GM21786 (cell line): ENCODE results near the gene TMPRSS12.
"Not testable (repeated sequence)": the region's sequence is repeated elsewhere in the genome, so short reads cannot be mapped to it uniquely, and the experiment has no call there.

Source experiments
- ATAC-seq: cut with Tn5 transposase; IDR thresholded peaks from one replicate; pipeline ENCODE4 v1.9.1; 2021; ENCODE audit not compliant: unreplicated experiment

The TMPRSS12 gene

DNA sequence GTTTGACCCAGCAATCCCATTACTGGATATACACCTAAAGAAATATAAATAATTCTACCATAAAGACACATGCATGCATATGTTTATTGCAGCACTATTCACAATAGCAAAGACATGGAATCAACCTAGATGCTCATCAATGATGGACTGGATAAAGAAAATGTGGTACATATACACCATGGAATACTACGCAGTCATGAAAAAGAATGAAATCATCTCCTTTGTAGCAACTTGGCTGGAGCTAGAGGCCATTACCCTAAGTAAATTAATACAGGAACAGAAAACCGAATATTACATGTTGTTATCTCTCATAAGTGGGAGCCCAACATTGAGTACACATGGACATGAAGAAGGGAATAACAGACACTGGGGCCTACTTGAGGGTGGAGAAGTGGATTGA lies 13.0 kb downstream of the TMPRSS12 start:
- ATAC-seq = not testable (repeated sequence)

DNA sequence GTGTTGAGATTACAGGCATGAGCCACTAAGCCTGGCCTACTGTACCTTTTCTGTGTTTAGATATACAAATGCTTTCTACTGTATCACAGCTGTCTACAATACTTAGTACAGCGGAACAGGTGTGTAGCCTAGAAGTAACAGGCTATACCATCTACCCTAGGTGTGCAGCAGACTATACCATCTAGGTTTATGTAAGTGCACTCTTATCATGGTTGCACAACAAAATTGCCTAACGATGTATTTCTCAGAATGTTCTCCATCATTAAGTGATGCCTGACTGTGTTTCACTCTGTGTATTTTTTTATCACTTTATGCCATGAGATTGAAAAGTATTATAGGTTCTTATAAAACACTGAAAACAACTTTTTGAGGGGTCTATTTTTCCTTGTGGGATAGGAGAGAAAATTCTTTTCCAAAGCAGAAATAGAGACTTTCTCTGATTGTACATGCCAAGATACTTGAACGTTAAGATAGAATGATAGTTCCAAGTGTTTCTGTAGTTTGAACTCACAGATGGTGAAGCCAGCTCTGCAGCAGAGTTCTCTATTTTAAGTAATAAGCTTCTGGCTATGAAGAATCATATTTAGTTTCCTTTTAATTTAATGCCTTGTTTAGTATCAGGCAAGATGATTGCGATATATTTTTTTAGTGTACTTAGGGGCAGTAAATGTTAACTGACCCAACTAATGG lies 17.0 kb downstream of the TMPRSS12 start:
- ATAC-seq = no peak

DNA sequence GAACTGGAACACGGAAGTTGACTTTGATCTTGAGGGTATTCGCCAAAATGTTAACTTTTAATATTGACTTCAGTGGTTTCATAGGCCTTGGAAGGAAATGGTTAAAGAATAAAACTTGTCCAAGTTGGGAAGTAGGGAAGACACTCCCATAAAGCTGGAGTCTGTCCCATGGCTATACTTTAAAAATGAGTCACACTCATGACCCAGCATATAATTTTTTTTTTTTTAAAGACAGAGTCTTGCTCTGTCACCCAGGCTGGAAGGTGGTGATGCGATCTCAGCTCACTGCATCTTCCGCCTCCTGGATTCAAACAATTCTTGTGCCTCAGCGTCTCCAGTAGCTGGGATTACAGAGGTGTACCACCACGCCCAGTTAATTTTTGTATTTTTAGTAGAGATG lies 19.6 kb downstream of the TMPRSS12 start:
- ATAC-seq = no peak

DNA sequence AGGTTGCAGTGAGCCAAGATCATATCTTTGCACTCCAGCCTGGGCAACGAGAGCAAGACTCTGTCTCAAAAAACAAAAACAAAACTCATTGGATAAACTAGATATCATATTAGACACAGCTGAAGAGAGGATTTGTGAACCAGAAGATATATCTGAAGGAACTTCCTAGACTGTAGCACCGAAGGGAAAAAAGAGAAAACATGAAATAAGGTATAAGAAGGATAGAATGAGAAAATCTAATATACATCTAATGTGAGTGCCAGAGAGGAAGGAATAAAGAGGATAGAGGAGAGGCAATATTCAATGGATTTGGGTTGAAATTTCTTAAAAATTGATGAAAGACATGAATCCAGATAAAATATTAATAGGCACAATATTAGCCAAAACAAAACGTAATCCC lies 22.5 kb downstream of the TMPRSS12 start:
- ATAC-seq = no peak

DNA sequence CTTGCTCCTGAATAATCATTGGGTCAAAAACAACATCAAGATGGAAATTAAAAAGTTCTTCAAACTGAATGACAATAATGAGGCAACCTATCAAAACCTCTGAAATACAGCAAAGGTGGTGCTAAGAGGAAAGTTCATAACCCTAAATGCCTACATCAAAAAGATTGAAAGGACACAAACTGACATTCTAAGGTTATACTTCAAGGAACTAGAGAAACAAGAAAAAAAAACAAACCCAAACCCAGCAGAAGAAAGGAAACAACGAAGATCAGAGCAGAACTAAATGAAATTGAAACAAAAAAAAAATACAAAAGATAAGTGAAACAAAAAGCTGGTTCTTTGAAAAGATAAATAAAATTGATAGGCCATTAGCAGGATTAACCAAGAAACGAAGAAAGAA lies 26.2 kb downstream of the TMPRSS12 start:
- ATAC-seq = not testable (repeated sequence)

DNA sequence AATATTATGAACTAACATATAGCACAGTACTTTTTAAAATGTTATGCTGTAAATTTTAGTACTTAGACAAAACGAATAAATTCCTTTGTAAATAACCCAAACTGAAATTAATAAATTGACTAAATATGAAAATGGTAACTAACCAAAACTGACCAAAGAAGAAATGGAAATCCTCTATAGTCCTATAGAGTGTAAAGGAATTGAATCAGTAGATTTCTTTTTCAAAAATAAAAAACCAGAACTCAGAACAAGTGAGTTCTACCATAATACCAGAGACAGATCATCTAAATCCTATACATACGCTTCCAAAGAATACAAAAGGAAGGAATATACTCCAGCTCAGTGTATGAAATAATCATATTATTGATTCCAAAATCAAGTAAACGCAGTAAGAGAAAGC lies 39.8 kb downstream of the TMPRSS12 start:
- no peak for ATAC-seq

DNA sequence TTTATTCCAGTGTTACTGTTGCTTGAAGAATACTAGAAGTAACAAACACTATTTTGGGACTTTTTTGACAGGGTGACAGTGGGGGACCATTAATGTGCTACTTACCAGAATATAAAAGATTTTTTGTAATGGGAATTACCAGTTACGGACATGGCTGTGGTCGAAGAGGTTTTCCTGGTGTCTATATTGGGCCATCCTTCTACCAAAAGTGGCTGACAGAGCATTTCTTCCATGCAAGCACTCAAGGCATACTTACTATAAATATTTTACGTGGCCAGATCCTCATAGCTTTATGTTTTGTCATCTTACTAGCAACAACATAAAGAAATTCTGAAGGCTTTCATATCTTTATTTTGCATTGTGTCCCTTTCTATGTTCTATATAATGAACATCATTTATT lies 44.5 kb downstream of the TMPRSS12 start:
- no peak for ATAC-seq

DNA sequence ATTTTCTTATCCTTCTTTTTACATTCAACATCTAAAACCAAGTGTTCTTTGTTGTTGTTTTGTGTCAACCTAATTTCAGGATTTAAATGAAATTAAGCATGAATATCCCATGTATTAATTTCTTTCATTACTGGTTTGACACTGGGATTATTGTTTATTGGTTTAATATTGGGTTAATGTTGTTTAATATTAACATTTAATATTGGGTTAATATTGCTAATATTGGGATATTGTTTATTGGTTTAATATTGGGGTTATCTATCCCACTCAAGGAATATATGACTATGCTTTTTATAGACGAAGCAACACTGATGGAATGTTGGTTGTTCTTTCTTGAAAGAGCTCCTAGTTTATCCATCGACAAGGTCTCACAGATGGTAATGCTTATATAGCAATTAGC lies 45.9 kb downstream of the TMPRSS12 start:
- no peak for ATAC-seq

DNA sequence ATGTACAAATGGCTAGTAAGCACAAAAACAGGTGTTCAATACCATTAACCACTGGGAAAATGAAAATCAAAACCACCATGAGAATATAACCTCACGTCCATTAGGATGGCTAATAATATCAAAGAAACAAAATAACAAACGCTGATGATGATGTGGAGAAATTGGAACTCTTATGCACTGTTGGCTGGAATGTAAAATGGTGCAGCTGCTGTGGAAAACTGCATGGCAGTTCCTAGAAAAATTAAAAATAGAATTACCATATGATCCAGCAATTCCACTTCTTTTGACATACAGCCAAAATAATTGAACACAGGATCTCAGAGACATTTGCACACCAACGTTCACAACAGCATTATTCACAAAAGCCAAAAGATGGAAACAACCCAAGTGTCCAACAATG lies 51.5 kb downstream of the TMPRSS12 start:
- ATAC-seq = no peak

DNA sequence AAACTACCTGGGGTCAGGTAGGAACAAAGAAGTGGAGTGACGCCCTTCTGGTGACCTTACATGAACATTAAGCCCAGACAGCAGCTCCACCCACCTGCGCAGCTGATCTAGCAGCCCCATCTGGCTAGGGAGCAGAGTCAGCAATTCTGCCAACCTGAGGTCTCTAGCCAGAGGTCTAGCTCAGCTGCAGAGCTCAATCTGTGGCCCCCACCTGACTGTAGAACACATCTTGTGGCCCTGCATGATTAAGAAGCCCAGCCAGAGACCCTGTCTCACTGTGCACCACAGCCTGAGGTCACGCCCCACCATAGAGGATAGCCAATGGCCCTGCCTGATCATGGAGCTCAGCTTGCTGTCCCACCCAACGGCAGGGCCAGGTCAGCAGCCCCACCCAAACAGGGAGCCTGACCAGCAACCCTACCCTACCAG lies 59.0 kb downstream of the TMPRSS12 start:
- ATAC-seq = no peak

DNA sequence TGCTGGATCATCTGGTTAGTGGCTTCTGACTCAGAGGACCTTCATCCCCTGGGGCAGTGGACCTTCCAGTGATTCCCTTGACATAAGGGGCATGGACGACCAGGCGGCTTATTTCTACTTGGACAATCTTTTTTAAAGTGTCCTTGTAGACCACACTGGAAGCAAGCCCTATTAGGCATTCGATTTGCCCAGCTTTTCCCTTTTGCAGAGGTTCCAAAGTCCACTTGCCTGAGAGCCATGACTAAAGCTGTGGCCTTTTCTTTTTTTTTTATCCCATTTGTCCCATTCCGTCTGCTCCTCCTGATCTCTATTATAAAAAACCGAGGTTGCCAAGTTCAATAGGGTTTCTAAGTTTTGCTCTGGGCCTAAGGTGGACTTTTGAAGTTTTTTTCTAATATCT lies 65.8 kb downstream of the TMPRSS12 start:
- not testable (repeated sequence) for ATAC-seq

DNA sequence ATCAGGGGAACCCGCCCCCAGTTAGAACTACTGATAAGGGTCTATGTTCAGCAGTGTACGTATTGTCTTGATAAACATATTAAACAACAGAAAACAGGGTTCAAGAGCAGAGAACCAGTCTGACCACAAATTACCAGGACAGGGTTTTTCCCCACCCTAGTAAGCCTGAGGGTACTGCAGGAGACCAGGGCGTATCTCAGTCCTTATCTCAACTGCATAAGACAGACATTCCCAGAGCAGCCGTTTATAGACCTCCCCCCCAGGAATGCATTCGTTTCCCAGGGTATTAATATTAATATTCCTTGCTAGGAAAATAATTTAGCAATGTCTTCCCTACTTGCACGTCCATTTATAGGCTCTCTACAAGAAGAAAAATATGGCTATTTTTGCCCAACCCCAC lies 69.6 kb downstream of the TMPRSS12 start:
- ATAC-seq = not testable (repeated sequence)

DNA sequence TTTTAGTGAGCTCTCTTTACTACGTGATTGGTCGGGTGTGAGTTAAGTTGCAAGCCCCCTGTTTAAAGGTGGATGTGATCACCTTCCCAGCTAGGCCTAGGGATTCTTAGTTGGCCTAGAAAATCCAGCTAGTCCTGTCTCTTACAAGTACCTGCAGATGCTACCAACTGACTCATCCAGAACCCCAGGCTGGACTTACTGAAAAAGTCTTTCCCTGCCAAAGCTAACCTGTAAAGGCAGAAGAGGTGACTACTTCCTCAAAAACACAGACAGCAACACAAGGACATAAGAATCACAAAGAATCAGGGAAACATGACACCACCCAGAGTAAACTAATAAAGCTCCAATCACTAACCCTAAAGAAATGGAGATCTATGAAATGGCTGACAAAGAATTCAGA lies 70.5 kb downstream of the TMPRSS12 start:
- ATAC-seq = no peak

DNA sequence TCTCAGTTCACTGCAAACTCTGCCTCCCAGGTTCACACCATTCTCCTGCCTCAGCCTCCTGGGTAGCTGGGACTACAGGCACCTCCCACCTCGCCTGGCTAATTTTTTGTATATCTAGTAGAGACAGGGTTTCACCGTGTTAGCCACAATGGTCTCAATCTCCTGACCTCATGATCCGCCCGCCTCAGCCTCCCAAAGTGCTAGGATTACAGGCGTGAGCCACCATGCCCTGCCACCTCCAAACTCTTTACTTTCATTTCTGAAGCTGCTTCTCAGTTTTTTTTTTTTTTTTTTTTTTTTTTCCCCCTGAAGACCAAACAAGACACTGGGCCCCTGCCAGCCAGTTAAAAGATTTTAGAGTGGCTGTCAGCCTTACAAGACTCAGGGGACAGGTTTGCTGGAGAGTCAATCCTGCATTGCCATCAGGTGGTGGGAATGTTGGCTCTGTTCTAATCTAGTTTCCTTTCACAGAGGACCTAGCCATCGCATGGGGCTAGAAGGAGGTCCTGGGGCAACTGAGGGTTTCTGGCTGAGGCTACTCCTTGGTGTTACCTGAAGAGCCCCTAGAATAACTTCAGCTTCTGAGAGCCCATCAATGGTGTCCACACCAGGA lies 72.3 kb downstream of the TMPRSS12 start:
- no peak for ATAC-seq

DNA sequence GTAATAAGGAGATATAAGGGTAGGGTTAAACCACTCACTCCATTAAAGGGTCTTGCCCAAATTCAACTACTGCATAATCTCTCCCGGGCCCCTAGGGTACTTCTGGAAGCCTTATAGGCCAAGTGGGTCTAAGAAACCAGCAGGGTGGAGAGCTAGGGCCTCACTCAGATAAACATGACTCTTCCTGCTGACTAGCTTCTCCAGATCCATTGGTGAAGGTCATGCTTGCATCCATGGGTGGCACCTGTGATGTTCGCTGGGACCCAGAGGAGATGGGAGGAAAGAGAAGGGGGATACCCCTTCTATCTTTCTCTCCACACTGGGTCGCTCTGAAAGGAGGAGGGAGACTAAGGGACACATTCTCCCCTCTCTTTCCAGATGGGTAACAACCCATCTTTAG lies 73.6 kb downstream of the TMPRSS12 start:
- ATAC-seq = no peak

DNA sequence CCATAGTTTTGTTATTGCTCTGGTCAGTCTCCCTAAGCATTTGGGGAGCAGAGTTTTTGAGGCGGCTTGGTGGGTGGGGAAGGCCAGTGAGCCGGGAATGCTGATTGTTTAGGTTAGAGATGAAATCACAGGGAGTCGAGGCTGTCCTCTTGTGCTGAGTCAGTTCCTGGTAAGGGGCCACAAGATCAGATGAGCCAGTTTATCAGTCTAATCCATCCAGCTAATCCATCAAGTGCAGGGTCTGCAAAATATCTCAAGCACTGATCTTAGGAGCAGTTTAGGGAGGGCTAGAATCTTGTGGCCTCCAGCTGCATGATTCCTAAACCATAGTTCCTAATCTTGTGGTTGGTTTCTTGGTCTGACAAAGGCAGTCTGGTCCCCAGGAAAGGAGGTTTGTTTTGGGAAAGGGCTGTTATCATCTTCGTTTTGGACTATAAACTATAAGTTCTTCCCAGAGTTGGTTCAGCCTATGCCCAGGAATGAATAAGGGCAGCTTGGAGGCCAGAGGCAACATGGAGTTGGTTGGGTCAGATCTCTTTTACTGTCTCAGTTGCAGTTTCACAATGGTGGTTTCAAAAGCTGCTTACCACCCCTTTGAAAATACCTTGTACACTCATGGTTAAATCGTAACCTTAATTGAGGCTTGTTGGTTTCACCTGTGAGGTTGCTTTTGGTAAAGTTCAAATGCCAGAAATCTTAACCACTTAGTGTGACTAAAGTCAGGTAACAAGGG lies 76.0 kb downstream of the TMPRSS12 start:
- ATAC-seq = no peak

DNA sequence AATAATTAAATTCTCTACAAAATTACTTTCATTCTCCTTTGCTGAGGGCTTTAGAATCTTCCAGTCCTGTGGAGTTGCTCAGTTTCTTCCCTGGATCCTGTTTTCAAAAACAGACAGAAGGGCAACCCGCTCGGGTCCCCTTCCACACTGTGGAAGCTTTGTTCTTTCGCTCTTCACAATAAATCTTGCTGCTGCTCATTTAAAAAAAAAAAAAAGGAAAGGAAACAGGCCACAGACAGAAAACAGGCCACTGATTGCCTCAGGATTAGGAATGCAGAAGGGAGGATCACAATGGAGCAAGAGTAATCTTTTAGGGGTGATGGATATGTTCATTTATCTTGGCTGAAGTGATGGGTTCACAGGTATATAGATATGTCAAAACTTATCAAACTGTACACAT lies 80.1 kb downstream of the TMPRSS12 start:
- ATAC-seq = no peak

DNA sequence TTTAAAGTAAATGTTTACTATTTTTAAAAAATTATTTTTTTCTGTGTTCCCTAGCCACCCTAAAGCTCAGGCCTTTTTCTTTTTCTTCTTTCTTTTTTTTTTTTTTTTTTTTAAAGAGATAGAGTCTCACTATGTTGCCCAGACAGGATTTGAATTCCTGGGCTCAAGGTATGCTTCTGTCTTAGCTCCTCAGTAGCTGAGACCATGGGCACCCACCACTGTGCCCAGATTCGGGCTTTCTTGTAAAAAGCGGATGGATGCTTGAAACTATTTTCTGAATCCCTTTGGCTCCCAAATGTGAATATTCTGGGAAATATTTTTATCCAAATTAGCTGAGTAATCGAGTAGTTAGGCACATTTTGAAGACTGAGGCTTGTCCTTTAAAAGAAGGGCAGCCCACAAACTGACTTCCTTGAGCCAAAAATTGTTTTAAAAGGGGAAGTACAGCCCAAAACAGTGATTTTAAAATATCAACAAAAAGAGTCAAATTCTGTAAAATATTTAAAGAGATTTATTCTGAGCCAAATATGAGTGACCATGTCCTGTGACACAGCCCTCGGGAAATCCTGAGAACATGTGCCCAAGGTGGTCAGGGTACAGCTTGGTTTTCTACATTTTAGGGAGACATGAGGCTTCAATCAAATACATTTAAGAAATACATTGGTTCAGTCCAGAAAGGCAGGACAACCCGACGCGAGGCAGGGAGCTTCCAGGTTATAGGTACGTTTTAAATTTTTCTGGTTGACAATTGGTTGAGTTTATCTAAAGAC lies 80.8 kb downstream of the TMPRSS12 start:
- ATAC-seq = no peak

DNA sequence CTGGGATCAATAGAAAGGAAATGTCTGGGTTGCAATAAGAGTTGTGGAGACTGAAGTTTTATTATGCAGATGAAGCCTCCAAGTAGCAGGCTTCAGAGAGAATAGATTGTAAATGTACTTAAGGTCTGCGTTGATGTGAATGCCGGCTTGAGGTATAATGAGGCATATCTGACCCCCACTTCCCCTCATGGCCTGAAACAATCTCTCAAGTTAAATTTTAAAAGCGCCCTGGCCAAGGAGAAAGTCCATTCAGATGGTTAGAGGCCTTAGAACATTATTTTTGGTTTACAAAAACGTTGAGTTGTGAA lies 81.4 kb downstream of the TMPRSS12 start:
- ATAC-seq = no peak

DNA sequence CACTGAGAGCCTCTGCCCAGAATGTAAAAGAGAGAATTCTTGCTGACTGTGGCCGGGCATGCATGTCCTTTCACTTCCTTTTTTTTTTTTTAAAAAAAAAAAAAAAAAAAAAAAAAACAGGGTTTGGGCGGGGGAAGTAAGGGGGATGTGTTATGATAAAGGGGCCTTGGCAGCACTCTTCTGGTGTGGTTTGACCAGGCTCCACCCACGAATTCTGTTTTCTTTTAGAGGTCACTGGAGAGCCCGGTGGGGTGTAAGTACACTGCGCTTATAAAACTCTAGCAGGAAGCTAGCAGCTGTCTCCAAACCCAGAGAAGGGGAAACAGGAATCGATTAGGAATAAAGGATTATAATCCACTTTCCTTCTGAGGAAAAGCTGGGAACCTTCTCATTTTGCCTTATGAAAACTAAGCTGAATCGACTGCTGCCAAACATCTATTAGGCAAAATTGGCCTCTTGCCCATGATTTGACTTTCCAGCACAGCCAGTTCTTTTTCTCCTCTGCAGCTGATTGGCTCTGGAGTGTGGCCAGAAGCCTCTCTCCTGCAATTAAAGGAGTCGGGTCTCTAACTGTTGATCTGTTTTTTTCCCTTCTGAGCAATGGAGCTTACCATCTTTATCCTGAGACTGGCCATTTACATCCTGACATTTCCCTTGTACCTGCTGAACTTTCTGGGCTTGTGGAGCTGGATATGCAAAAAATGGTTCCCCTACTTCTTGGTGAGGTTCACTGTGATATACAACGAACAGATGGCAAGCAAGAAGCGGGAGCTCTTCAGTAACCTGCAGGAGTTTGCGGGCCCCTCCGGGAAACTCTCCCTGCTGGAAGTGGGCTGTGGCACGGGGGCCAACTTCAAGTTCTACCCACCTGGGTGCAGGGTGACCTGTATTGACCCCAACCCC lies 82.0 kb downstream of the TMPRSS12 start:
- peak; percentile 83 for ATAC-seq

DNA sequence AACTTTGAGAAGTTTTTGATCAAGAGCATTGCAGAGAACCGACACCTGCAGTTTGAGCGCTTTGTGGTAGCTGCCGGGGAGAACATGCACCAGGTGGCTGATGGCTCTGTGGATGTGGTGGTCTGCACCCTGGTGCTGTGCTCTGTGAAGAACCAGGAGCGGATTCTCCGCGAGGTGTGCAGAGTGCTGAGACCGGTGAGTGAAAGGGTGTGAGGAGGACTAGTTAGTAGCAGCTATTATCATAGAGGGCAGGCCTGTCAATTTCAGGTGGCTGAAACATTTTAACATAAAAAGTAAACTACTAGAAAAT lies 82.6 kb downstream of the TMPRSS12 start:
- no peak for ATAC-seq
